H1 (cell line): ENCODE data around the gene SPARCL1.

Experiments
- BACH1 ChIP-seq: IDR thresholded peaks from 2 replicates; pipeline ENCODE4 v1.6.1; 2012; ENCODE audit warnings: low read length, improper control_type of control experiment
- CBX5 ChIP-seq: fragments of 300-800, 300-1000 bp; sonication (generic); IDR thresholded peaks from 2 replicates; pipeline ENCODE4 v1.7.1; 2016; ENCODE audit warnings: antibody characterized with exemption, low read length, low read depth
- CEBPB ChIP-seq: IDR thresholded peaks from 2 replicates; pipeline ENCODE4 v1.6.1; 2012; ENCODE audit warnings: low read depth, low read length
- CREB1 ChIP-seq: IDR thresholded peaks from 2 replicates; pipeline ENCODE4 v1.6.1; 2012; ENCODE audit warnings: inconsistent platforms
- CTCF ChIP-seq, 3 experiments: IDR thresholded peaks; 1 replicate in 2 of 3; 2 replicates in 1 of 3; pipeline versions ENCODE4 v1.5.1 to v1.6.1; 2011; ENCODE audit warnings: low read length in 3 of 3, mild to moderate bottlenecking in 3 of 3, inconsistent platforms in 2 of 3, low read depth in 1 of 3, moderate library complexity in 1 of 3; ENCODE audit not compliant: insufficient read depth in 1 of 3; ENCODE audit errors: control extremely low read depth in 1 of 3
- EZH2 ChIP-seq: fragments of 200-600 bp; sonication (generic); IDR thresholded peaks from 2 replicates; pipeline ENCODE4 v1.7.1; 2012; ENCODE audit warnings: low read depth, mild to moderate bottlenecking, moderate library complexity, low read length, inconsistent platforms; ENCODE audit not compliant: severe bottlenecking
- GABPA ChIP-seq: IDR thresholded peaks from 2 replicates; pipeline ENCODE4 v1.6.1; 2011; ENCODE audit warnings: mild to moderate bottlenecking, low read length, moderate library complexity, borderline replicate concordance; ENCODE audit not compliant: insufficient read depth
- HDAC2 ChIP-seq, 2 experiments: fragments of 300-600 bp in 1 of 2; sonication (generic) in 1 of 2; IDR thresholded peaks; 2 replicates each; pipeline ENCODE4 v1.6.1; 2011 to 2012; ENCODE audit warnings: low read depth in 2 of 2, low read length in 2 of 2, mild to moderate bottlenecking in 2 of 2, moderate library complexity in 2 of 2, borderline replicate concordance in 1 of 2, inconsistent platforms in 1 of 2
- KDM1A ChIP-seq: fragments of 200-600, 300-600 bp; sonication (generic); IDR thresholded peaks from 2 replicates; pipeline ENCODE4 v1.7.1; 2016; ENCODE audit warnings: mild to moderate bottlenecking, low read length, borderline replicate concordance
- POLR2A ChIP-seq, 2 experiments: IDR thresholded peaks; 1 replicate in 1 of 2; 2 replicates in 1 of 2; pipeline ENCODE4 v1.6.1; 2011; ENCODE audit warnings: low read depth in 2 of 2, low read length in 2 of 2, mild to moderate bottlenecking in 2 of 2; ENCODE audit errors: control extremely low read depth in 1 of 2
- SP1 ChIP-seq: IDR thresholded peaks from 2 replicates; pipeline ENCODE4 v1.6.1; 2011; ENCODE audit warnings: low read depth, low read length
- USF2 ChIP-seq: IDR thresholded peaks from 2 replicates; pipeline ENCODE4 v1.6.1; 2011; ENCODE audit warnings: low read length, improper control_type of control experiment
- ZNF274 ChIP-seq: IDR thresholded peaks from 2 replicates; pipeline ENCODE4 v1.7.0; 2012; ENCODE audit warnings: low read length, borderline replicate concordance; ENCODE audit errors: extremely low read depth

DNA sequence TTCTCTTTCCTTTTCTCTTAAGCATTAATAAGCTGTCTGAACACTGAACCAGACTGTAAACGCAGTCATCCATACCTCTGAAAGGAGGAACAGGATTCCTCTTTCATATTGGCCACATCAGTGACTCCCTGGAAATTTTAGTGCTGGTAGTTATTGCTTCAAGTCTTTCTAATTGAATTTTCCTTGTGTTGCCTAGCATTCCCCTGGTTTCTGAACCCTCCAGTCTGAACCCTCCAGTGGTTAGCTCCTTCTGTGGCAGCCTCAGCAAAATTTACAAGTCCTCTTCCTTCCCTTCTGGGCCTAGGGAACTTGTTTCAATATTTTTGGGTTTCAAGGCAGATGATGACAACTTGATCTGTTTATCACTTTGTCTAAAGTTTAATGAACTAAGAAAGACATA lies 7.9 kb downstream of the SPARCL1 start:
- TF ChIP-seq GABPA (no peak), CREB1 (no peak), CTCF (IDR thresholded peaks at IDR 0.05; ENCODE audit: control extremely low read depth in 1 of 3, insufficient read depth in 1 of 3, low read depth in 1 of 3, low read length in 3 of 3) (no peak), POLR2A (IDR thresholded peaks at IDR 0.05; ENCODE audit: control extremely low read depth in 1 of 2, low read depth in 2 of 2, low read length in 2 of 2) (no peak), EZH2 (no peak), CEBPB (no peak), HDAC2 (IDR thresholded peaks at IDR 0.05; ENCODE audit: borderline replicate concordance in 1 of 2, low read depth in 2 of 2, low read length in 2 of 2) (no peak), BACH1 (no peak), SP1 (no peak), USF2 (no peak), ZNF274 (no peak), CBX5 (no peak), KDM1A (no peak)
